AG10803 (cell line): Measurements from ENCODE around the gene GAGE13.
A peak's percentile ranks its signal among the peaks of the same experiment; 100 is the strongest.
"Not testable (repeated sequence)": the region's sequence is repeated elsewhere in the genome, so short reads cannot be mapped to it uniquely, and the experiment has no call there.

Experiments used
- DNase-seq: peaks from one replicate; pipeline ENCODE4 v3.0.0; 2010; ENCODE audit warnings: low read depth
- H3K4me3 ChIP-seq: 2 replicates; pipeline ENCODE4 v1.5.1; 2011; ENCODE audit warnings: mild to moderate bottlenecking, low read length, control low read depth
- CTCF ChIP-seq: conservative IDR thresholded peaks from 2 replicates; pipeline ENCODE4 v1.5.1; 2011; ENCODE audit warnings: mild to moderate bottlenecking, low read length, control low read depth, inconsistent platforms

The GAGE13 gene

GRCh38 chrX:49309401-49309981 lies 21.9 kb upstream of the GAGE13 start:
- TF ChIP-seq CTCF = no peak
- H3K4me3 ChIP-seq = peak overlapping the region; percentile 52
- DNase-seq = peak; percentile 5

- no peak for DNase-seq
- TF ChIP-seq CTCF = no peak
- no peak overlapping the region for H3K4me3 ChIP-seq
Measured at GRCh38 chrX:49310371-49310770, 21.0 kb upstream of the GAGE13 start.

GRCh38 chrX:49312176-49312575 lies 19.2 kb upstream of the GAGE13 start:
- TF ChIP-seq CTCF = no peak
- DNase-seq = no peak
- H3K4me3 ChIP-seq = no peak overlapping the region

GRCh38 chrX:49316085-49316484 lies 15.3 kb upstream of the GAGE13 start:
- TF ChIP-seq CTCF = no peak
- H3K4me3 ChIP-seq = no peak overlapping the region
- no peak for DNase-seq

GRCh38 chrX:49321737-49322136 lies 9.6 kb upstream of the GAGE13 start, which contains the start of gene GAGE12J:
GAGE12J (plus strand) TSS chrX:49322037; CDS start chrX:49323194, 1,157 bp downstream.
- H3K4me3 ChIP-seq, DNase-seq: not testable (repeated sequence)

GRCh38 chrX:49322266-49322665 lies 9.1 kb upstream of the GAGE13 start:
- not testable (repeated sequence) for H3K4me3 ChIP-seq, DNase-seq

GRCh38 chrX:49323735-49324134 lies 7.6 kb upstream of the GAGE13 start:
- not testable (repeated sequence) for H3K4me3 ChIP-seq, DNase-seq

- H3K4me3 ChIP-seq, DNase-seq: not testable (repeated sequence)
Measured at GRCh38 chrX:49330421-49330820, 961 bp upstream of the GAGE13 start.

- not testable (repeated sequence) for H3K4me3 ChIP-seq
Measured at GRCh38 chrX:49331841-49332240, 459 bp downstream of the GAGE13 start.

GRCh38 chrX:49341449-49341848 lies 10.1 kb downstream of the GAGE13 start:
- not testable (repeated sequence) for H3K4me3 ChIP-seq, DNase-seq

More at GRCh38 chrX:49331841-49332240, 459 bp downstream of the GAGE13 start:
- DNase-seq = not testable (repeated sequence)

GRCh38 chrX:49344496-49345175 lies 13.3 kb downstream of the GAGE13 start:
- H3K4me3 ChIP-seq, DNase-seq: not testable (repeated sequence)

GRCh38 chrX:49345402-49345801 lies 14.0 kb downstream of the GAGE13 start:
- not testable (repeated sequence) for H3K4me3 ChIP-seq, DNase-seq

- DNase-seq, H3K4me3 ChIP-seq: not testable (repeated sequence)
Measured at GRCh38 chrX:49346150-49346549, 14.8 kb downstream of the GAGE13 start.
